ENCODE results near the gene PCNX2. TPM values are rescaled to one million over a fixed set of nuclear protein-coding genes. Genes with fewer than 3 reads are reported as not detected.

The PCNX2 gene
- total and polyA plus RNA-seq, 2 of the 8 experiments (the other 6 are each of a cell fraction or from before 2014, with no cell fraction given) = 46.1 to 57.6 TPM

GRCh38 chr1:233269656-233270055 lies 25.9 kb downstream of the PCNX2 start (continued):
- TF ChIP-seq CHD7 (IDR thresholded peaks at IDR 0.05; ENCODE audit: insufficient replicate concordance, low read length) (no peak), EZH2 (IDR thresholded peaks at IDR 0.05; ENCODE audit: low read depth, low read length, severe bottlenecking) (no peak), CBX5 (IDR thresholded peaks at IDR 0.05; ENCODE audit: low read depth, low read length) (no peak), CREB1 (IDR thresholded peaks at IDR 0.05) (no peak), NANOG (IDR thresholded peaks at IDR 0.05; ENCODE audit: insufficient read depth, low read depth, low read length, poor library complexity, severe bottlenecking) (no peak), CBX8 (IDR thresholded peaks at IDR 0.05; ENCODE audit: borderline replicate concordance, low read depth, low read length) (no peak), RAD21 (IDR thresholded peaks at IDR 0.05 in 1 of 2, conservative IDR thresholded peaks at IDR 0.05 in 1 of 2; ENCODE audit: low read depth in 2 of 2, low read length in 2 of 2) (no peak), TAF1 (IDR thresholded peaks at IDR 0.05; ENCODE audit: low read depth, low read length) (no peak), KDM1A (IDR thresholded peaks at IDR 0.05; ENCODE audit: borderline replicate concordance, low read length) (no peak), SUZ12 (IDR thresholded peaks at IDR 0.05; ENCODE audit: low read length) (no peak), GABPA (IDR thresholded peaks at IDR 0.05; ENCODE audit: borderline replicate concordance, insufficient read depth, low read length) (no peak), NRF1 (IDR thresholded peaks at IDR 0.05; ENCODE audit: low read depth, low read length) (no peak)
